Breast epithelium (tissue), 4 donors: Measurements from ENCODE around the gene SRPX. TPM values are rescaled to one million over a fixed set of nuclear protein-coding genes. Genes with fewer than 3 reads are reported as not detected.

Experiments used
- DNase-seq, 2 donors: peaks; one replicate each; pipeline ENCODE4 v3.0.0-alpha.2; 2019; ENCODE audit warnings: low spot score in 2 of 2
- H3K27ac ChIP-seq, 2 donors: fragments of 200-600 bp; sonication (generic) in 1 of 2; one replicate each; pipeline ENCODE4 v1.5.1; 2016 to 2019; ENCODE audit warnings: mild to moderate bottlenecking in 1 of 2
- H3K27me3 ChIP-seq, 2 donors: fragments of 200-600 bp; sonication (generic) in 1 of 2; one replicate each; pipeline versions ENCODE4 v1.5.1 to v1.6.0; 2017 to 2019; ENCODE audit warnings: control low read depth in 1 of 2, mild to moderate bottlenecking in 1 of 2
- H3K36me3 ChIP-seq: fragments of 200-600 bp; one replicate; pipeline ENCODE4 v1.5.1; 2019
- H3K4me1 ChIP-seq, 2 donors: fragments of 200-600 bp; sonication (generic); one replicate each; pipeline ENCODE4 v1.5.1; 2016 to 2019; ENCODE audit warnings: control low read depth in 1 of 2
- H3K4me3 ChIP-seq, 3 donors: fragments of 200-600 bp; sonication (generic); 1 replicate in 2 of 3; 2 replicates in 1 of 3; pipeline ENCODE4 v1.5.1; 2016 to 2019; ENCODE audit warnings: mild to moderate bottlenecking in 3 of 3, moderate library complexity in 2 of 3
- H3K9me3 ChIP-seq, 2 donors: fragments of 200-600 bp; sonication (generic) in 1 of 2; one replicate each; pipeline ENCODE4 v1.5.1; 2016 to 2019; ENCODE audit warnings: control low read depth in 1 of 2
- POLR2A ChIP-seq: fragments of 450-650 bp; IDR thresholded peaks from one replicate; pipeline ENCODE4 v1.6.1; 2016; ENCODE audit warnings: antibody characterized with exemption, mild to moderate bottlenecking, moderate library complexity
- POLR2AphosphoS5 ChIP-seq, 3 donors: sonication (generic); formaldehyde crosslinking; IDR thresholded peaks; one replicate each; pipeline ENCODE4 v1.6.1; 2017; ENCODE audit warnings: antibody characterized with exemption in 3 of 3
- intact Hi-C: fragments of 100-400 bp; cut with DNase I; formaldehyde crosslinking; loops from one replicate; pipeline ENCODE4 v1.15.1; 2023; ENCODE audit warnings: low total_unique reads
- total RNA-seq, 3 donors: library from RNA; depleted of rRNA; stranded (reverse); fragments of >200 nt; gene quantifications; one replicate each; pipeline ENCODE4 v1.1.0, GENCODE V29; 2016
- TF ChIP-seq, protein P1 (sequence below), 3 donors: fragments of 450-650 bp; IDR thresholded peaks; one replicate each; pipeline ENCODE4 v1.5.1; 2016 to 2017; ENCODE audit warnings: antibody characterized with exemption in 3 of 3, mild to moderate bottlenecking in 3 of 3, moderate library complexity in 3 of 3

SRPX gene
- total RNA-seq, 3 donors from 2014 or later = 108 to 415 (median 168) TPM

DNA sequence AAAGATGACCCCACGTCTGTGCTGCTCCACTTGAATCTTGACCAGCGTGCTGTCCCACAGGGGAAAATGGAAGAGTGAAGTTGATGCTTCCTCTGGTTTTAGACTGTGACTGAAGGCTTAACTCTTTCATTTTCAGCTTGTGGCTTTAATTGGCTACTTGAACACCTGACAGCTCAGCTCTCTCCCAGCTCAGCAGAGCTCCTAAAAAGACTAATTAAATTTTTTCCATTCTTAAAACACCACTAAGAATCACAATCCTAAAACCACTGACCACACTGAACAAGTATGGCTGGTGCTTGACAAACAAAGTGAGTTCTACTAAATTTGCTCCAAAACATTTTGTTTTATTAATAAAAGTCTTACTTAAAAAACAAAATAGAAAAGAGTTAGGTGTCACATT lies 71.7 kb downstream of the SRPX start:
- Histone ChIP-seq H3K27ac (no peak overlapping the region), H3K27me3 (peaks cover 0 to 34% of the 10 kb centered on the region in 2 donors), H3K4me1 (no peaks in the 10 kb centered on the region), H3K4me3 (no peak overlapping the region), H3K9me3 (no peaks in the 10 kb centered on the region), H3K36me3 (no peaks in the 10 kb centered on the region)
- DNase-seq = no peak
- TF ChIP-seq POLR2AphosphoS5 (IDR thresholded peaks at IDR 0.05) (no peak), POLR2A (no peak)
- TF ChIP-seq, protein P1, sequence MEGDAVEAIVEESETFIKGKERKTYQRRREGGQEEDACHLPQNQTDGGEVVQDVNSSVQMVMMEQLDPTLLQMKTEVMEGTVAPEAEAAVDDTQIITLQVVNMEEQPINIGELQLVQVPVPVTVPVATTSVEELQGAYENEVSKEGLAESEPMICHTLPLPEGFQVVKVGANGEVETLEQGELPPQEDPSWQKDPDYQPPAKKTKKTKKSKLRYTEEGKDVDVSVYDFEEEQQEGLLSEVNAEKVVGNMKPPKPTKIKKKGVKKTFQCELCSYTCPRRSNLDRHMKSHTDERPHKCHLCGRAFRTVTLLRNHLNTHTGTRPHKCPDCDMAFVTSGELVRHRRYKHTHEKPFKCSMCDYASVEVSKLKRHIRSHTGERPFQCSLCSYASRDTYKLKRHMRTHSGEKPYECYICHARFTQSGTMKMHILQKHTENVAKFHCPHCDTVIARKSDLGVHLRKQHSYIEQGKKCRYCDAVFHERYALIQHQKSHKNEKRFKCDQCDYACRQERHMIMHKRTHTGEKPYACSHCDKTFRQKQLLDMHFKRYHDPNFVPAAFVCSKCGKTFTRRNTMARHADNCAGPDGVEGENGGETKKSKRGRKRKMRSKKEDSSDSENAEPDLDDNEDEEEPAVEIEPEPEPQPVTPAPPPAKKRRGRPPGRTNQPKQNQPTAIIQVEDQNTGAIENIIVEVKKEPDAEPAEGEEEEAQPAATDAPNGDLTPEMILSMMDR (IDR thresholded peaks at IDR 0.05) = no peak
- intact Hi-C loops = no loop called here

DNA sequence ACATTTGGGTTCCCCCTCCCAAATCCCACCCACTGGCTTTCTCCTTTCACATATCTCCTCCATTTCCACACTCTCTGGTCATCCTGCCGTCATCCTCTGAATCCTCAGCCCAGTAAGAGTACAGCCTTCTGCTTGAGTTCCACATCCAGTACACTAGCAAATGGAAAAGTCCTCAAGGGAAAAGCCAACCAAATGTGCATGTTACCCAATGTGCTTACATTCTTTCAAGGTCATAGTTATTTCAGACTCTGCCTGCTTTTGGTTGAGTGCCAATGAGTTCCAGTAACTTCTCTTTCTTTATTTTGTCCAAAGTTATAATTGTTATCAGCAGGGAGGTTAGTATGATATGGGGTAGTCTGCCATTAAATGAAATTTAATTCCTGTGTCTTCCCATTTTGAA lies 78.1 kb downstream of the SRPX start:
- Histone ChIP-seq H3K27me3 (peaks cover 0 to 39% of the 10 kb centered on the region in 2 donors), H3K4me3 (no peak overlapping the region), H3K9me3 (no peaks in the 10 kb centered on the region), H3K27ac (peak overlapping the region in 1 of 2 donors; percentile 19), H3K4me1 (no peaks in the 10 kb centered on the region), H3K36me3 (no peaks in the 10 kb centered on the region)
- DNase-seq = no peak
- intact Hi-C loops = loop anchor here (2.0 kb wide), 1 partner anchor 72 kb away; no protein-coding TSS in a partner anchor
- TF ChIP-seq POLR2AphosphoS5 (IDR thresholded peaks at IDR 0.05) = peak in 1 of 3 donors; percentile 12
- TF ChIP-seq, protein P1 (IDR thresholded peaks at IDR 0.05) = no peak

DNA sequence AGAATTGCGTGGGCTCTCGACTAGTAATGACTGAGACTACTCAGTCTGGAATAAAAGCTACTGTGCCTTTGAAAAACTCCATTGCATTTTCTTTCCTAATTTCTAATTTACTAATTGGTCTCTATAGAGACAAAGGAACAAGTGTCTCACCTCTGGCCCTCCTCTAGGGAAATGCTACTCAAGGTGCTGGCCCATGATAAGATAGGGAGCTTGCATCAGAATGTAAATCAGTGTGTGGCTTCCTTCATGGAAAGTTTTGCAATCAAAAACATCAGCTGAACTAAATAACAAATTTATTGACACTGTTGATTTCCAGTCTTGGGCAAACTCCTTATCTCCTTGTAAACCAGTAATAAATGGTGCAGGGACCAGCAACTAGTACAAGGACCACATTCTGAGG lies 81.8 kb downstream of the SRPX start:
- Histone ChIP-seq H3K27me3 (peaks cover 0 to 32% of the 10 kb centered on the region in 2 donors), H3K4me1 (no peaks in the 10 kb centered on the region), H3K9me3 (no peaks in the 10 kb centered on the region), H3K36me3 (no peaks in the 10 kb centered on the region), H3K4me3 (no peak overlapping the region), H3K27ac (no peak overlapping the region)
- TF ChIP-seq POLR2A = no peak
- no peak for TF ChIP-seq POLR2AphosphoS5 (IDR thresholded peaks at IDR 0.05)
- no peak for DNase-seq
- intact Hi-C loops = no loop called here

DNA sequence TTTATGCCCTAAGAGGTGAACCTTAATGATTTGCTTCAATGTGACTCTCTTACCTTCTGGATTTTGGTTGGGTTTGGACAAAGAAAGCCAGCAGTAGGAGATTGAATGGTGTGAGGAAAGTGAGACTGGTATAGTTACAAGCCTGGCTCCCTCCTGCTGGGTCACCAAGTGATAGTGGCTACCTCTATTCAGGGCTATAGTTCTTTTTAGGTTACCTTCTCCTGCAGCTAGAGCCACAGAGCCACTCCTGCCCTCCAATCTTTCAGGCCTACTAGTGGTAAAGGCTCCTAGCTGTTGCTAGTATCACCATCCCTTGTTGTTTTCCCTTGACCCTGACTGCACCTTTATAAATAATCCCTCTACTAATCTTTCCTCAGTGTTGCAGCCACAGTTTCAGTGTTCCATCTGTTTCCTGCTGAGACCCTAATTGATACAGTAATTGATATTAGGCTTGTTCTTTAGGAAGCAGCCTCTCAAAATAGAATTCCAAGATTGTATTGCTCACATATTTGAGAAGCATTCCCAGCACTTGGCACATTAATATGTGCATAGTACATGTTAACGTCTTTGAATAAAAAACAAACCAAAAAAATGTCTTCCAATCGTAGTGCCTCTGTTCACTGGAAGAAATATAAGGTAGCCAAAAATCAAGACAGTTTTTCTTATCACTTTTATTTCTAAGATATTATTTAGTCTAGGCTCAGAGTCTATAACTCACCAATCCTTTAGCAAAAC lies 82.3 kb downstream of the SRPX start:
- no peak overlapping the region for H3K27ac ChIP-seq
- TF ChIP-seq POLR2AphosphoS5 (IDR thresholded peaks at IDR 0.05) = no peak
- TF ChIP-seq POLR2A = no peak
- TF ChIP-seq, protein P1 (IDR thresholded peaks at IDR 0.05) = no peak
- H3K9me3 ChIP-seq = no peaks in the 10 kb centered on the region
- peaks cover 0 to 30% of the 10 kb centered on the region in 2 donors for H3K27me3 ChIP-seq
- H3K4me1 ChIP-seq = no peaks in the 10 kb centered on the region
- no peak overlapping the region for H3K4me3 ChIP-seq
- intact Hi-C loops = no loop called here
- H3K36me3 ChIP-seq = no peaks in the 10 kb centered on the region
- DNase-seq = no peak

DNA sequence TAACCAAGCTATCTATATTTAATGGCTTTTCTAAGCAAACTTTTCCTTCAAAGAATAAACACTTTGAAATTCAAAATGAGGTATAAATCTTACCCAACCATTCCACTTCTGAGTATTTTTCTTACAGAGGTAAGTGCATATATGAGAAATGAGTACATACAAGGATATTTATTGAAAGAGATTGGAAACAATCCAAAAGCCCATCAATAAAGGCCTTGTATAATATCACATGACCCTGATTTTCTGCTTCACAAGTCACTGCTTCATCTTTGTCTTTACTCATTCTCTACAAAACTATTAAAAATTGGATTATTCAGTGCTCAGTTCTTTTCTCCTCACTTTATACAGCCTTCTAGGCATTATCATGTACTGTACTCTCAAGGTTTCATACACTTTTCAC lies 91.3 kb downstream of the SRPX start:
- Histone ChIP-seq H3K27ac (no peak overlapping the region), H3K36me3 (no peaks in the 10 kb centered on the region), H3K9me3 (no peaks in the 10 kb centered on the region), H3K27me3 (peaks cover 0 to 34% of the 10 kb centered on the region in 2 donors), H3K4me3 (no peak overlapping the region), H3K4me1 (no peaks in the 10 kb centered on the region)
- TF ChIP-seq, protein P1 (IDR thresholded peaks at IDR 0.05) = no peak
- TF ChIP-seq POLR2A (no peak), POLR2AphosphoS5 (IDR thresholded peaks at IDR 0.05) (no peak)
- intact Hi-C loops = no loop called here
- no peak for DNase-seq
